Thyroid gland (tissue), 4 donors: Measurements from ENCODE around the gene ANKRD17. TPM values are rescaled to one million over a fixed set of nuclear protein-coding genes. Genes with fewer than 3 reads are reported as not detected.

Source experiments
- DNase-seq, 2 donors: peaks; one replicate each; pipeline ENCODE4 v3.0.0-alpha.2; 2019
- H3K27ac ChIP-seq, 3 donors: fragments of 200-600 bp; sonication (generic); 1 replicate in 2 of 3; 2 replicates in 1 of 3; pipeline ENCODE4 v1.5.1; 2016 to 2019; ENCODE audit warnings: mild to moderate bottlenecking in 1 of 3, moderate library complexity in 1 of 3
- H3K27me3 ChIP-seq: fragments of 200-600 bp; sonication (generic); one replicate; pipeline ENCODE4 v1.5.1; 2019
- H3K36me3 ChIP-seq, 2 donors: fragments of 200-600 bp; sonication (generic); one replicate each; pipeline ENCODE4 v1.5.1; 2016 to 2019
- H3K4me1 ChIP-seq, 2 donors: fragments of 200-600 bp; sonication (generic); one replicate each; pipeline ENCODE4 v1.5.1; 2017 to 2019
- H3K4me3 ChIP-seq, 3 donors: fragments of 200-600 bp; sonication (generic); replicated peaks in 1 of 3; 1 replicate in 2 of 3; 2 replicates in 1 of 3; pipeline ENCODE4 v1.5.1; 2016; ENCODE audit warnings: mild to moderate bottlenecking in 1 of 3
- H3K9me3 ChIP-seq: fragments of 200-600 bp; sonication (generic); one replicate; pipeline ENCODE4 v1.5.1; 2017
- POLR2A ChIP-seq, 2 donors: fragments of 450-650 bp; IDR thresholded peaks; one replicate each; pipeline ENCODE4 v1.6.1; 2017; ENCODE audit warnings: antibody characterized with exemption in 2 of 2, mild to moderate bottlenecking in 2 of 2, moderate library complexity in 1 of 2
- whole genome bisulfite sequencing, 2 donors: methylation state at CpG; one replicate each; pipeline ENCODE4 v1.1.5; 2017; 5-methylcytosine and 5-hydroxymethylcytosine counted together
- intact Hi-C: fragments of 100-400 bp; cut with DNase I; formaldehyde crosslinking; loops from one replicate; pipeline ENCODE4 v1.15.1; 2023
- total RNA-seq, 4 donors: library from RNA; depleted of rRNA; stranded (reverse); fragments of >200 nt; gene quantifications; one replicate each; pipeline ENCODE4 v1.2.3, GENCODE V29; 2016
- TF ChIP-seq, protein P1 (sequence below), 6 experiments: fragments of 200-600 bp in 3 of 6; fragments of 450-650 bp in 3 of 6; sonication (generic) in 3 of 6; IDR thresholded peaks; one replicate each; pipeline ENCODE4 v1.5.1; 2016 to 2019; ENCODE audit warnings: antibody characterized with exemption in 6 of 6, mild to moderate bottlenecking in 2 of 6, inconsistent platforms in 1 of 6, moderate library complexity in 1 of 6

Gene ANKRD17
- total RNA-seq, 4 donors from 2014 or later, result 46.8 to 74.6 (median 64.2) TPM

GRCh38 chr4:73187325-73187724 lies 71.3 kb downstream of the ANKRD17 start:
- H3K36me3 ChIP-seq, result no peaks in the 10 kb centered on the region
- no peak overlapping the region for H3K4me3 ChIP-seq
- no peaks in the 10 kb centered on the region for H3K27me3 ChIP-seq
- H3K4me1 ChIP-seq, result no peaks in the 10 kb centered on the region
- intact Hi-C loops, result no loop called here
- TF ChIP-seq POLR2A (IDR thresholded peaks at IDR 0.05), result no peak
- TF ChIP-seq, protein P1, sequence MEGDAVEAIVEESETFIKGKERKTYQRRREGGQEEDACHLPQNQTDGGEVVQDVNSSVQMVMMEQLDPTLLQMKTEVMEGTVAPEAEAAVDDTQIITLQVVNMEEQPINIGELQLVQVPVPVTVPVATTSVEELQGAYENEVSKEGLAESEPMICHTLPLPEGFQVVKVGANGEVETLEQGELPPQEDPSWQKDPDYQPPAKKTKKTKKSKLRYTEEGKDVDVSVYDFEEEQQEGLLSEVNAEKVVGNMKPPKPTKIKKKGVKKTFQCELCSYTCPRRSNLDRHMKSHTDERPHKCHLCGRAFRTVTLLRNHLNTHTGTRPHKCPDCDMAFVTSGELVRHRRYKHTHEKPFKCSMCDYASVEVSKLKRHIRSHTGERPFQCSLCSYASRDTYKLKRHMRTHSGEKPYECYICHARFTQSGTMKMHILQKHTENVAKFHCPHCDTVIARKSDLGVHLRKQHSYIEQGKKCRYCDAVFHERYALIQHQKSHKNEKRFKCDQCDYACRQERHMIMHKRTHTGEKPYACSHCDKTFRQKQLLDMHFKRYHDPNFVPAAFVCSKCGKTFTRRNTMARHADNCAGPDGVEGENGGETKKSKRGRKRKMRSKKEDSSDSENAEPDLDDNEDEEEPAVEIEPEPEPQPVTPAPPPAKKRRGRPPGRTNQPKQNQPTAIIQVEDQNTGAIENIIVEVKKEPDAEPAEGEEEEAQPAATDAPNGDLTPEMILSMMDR (IDR thresholded peaks at IDR 0.05), result no peak
- no peak for DNase-seq
- 81 to 83% methylated on average over 4 of the region's 4 CpGs for WGBS, 2 donors
- no peaks in the 10 kb centered on the region for H3K9me3 ChIP-seq
- H3K27ac ChIP-seq, result no peak overlapping the region

DNA sequence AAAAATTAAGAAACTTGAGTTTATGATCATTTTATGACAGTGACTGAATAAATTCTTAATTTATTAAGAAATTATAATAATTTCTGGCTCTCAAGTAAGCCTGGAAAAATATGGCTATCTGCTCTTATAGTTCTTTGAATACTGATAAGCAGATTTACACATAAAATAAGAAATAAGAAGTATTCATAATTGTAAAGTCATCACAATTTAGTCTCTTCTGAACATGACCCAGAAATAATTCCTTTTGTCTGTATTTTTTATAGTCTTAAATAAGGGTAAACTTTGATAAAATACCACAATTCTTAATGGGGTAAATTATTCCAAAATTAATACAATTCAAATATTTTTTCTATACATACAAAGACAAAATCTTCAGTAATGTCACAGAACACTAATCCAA lies 72.7 kb downstream of the ANKRD17 start:
- Histone ChIP-seq H3K27me3 (no peaks in the 10 kb centered on the region), H3K4me1 (no peaks in the 10 kb centered on the region), H3K36me3 (no peaks in the 10 kb centered on the region), H3K9me3 (no peaks in the 10 kb centered on the region), H3K27ac (no peak overlapping the region), H3K4me3 (no peak overlapping the region)
- intact Hi-C loops, result no loop called here
- TF ChIP-seq, protein P1 (IDR thresholded peaks at IDR 0.05), result no peak
- no peak for TF ChIP-seq POLR2A (IDR thresholded peaks at IDR 0.05)
- no peak for DNase-seq

DNA sequence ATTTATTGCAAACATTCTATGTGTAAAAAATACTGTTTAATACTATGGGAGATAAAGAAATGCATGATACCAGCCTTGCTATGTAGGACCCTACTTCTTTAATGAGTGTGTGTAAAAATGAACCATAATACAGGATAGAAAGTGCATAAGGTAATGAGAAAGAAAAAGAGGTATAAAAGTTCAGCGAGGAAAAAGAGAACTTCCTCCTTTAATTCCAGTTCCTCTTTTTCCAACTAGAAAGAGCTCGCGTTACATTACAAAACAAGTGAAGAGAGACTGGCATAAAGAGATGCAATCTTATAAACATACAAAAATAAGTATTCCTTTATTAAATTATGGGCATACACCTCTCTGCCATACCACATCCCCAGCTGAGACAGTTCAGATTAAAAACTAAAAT lies 77.4 kb downstream of the ANKRD17 start:
- 92% methylated on average over 3 of the region's 3 CpGs for WGBS, 2 donors
- no peaks in the 10 kb centered on the region for H3K27me3 ChIP-seq
- no peak overlapping the region for H3K4me3 ChIP-seq

GRCh38 chr4:73178389-73178788 lies 80.2 kb downstream of the ANKRD17 start:
- Histone ChIP-seq H3K4me1 (peaks cover 0 to 9% of the 10 kb centered on the region in 2 donors), H3K4me3 (no peak overlapping the region), H3K36me3 (peaks cover 0 to 6% of the 10 kb centered on the region in 2 donors), H3K9me3 (no peaks in the 10 kb centered on the region), H3K27ac (no peak overlapping the region), H3K27me3 (no peaks in the 10 kb centered on the region)
- intact Hi-C loops, result no loop called here
- 88 to 89% methylated on average over 5 of the region's 5 CpGs for WGBS, 2 donors
- no peak for DNase-seq
- TF ChIP-seq, protein P1 (IDR thresholded peaks at IDR 0.05), result no peak
- TF ChIP-seq POLR2A (IDR thresholded peaks at IDR 0.05), result no peak

More for the DNA sequence above, 77.4 kb downstream of the ANKRD17 start:
- no peak overlapping the region for H3K27ac ChIP-seq
- H3K36me3 ChIP-seq, result no peaks in the 10 kb centered on the region
- intact Hi-C loops, result no loop called here
- TF ChIP-seq POLR2A (IDR thresholded peaks at IDR 0.05), result no peak
- TF ChIP-seq, protein P1 (IDR thresholded peaks at IDR 0.05), result no peak
- no peaks in the 10 kb centered on the region for H3K9me3 ChIP-seq
- H3K4me1 ChIP-seq, result peaks cover 0 to 9% of the 10 kb centered on the region in 2 donors
- no peak for DNase-seq

DNA sequence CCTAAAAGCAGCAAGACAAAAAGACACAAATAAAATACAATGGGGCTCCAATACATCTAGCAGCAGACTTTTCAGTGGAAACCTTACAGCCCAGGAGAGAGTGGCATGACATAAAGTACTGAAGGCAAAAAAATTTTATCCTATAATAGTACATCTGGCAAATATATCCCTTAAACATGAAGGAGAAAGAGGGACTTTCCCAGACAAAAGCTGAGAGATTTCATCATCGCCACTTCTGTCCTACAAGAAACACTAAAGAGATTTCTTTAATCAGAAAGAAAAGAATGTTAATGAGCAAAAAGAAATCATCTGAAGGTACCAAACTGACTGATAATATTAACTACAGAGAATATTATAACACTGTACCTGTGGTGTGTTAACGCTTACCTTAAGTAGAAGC lies 86.4 kb downstream of the ANKRD17 start:
- WGBS, 2 donors, result 96 to 99% methylated on average over 2 of the region's 2 CpGs
- H3K27me3 ChIP-seq, result no peaks in the 10 kb centered on the region
- no peak for DNase-seq
- H3K27ac ChIP-seq, result no peak overlapping the region
- no peaks in the 10 kb centered on the region for H3K9me3 ChIP-seq
- intact Hi-C loops, result no loop called here
- peaks cover 16% of the 10 kb centered on the region in 2 donors for H3K36me3 ChIP-seq
- H3K4me3 ChIP-seq, result no peak overlapping the region
- H3K4me1 ChIP-seq, result no peaks in the 10 kb centered on the region
- no peak for TF ChIP-seq POLR2A (IDR thresholded peaks at IDR 0.05)
- TF ChIP-seq, protein P1 (IDR thresholded peaks at IDR 0.05), result no peak
